OCI-LY3 (cell line): ENCODE results near the gene SRP19.

Source experiments
- EZH2phosphoT487 ChIP-seq: fragments of 200-600 bp; shearing (Covaris generic); IDR thresholded peaks from 2 replicates; pipeline ENCODE4 v1.6.1; 2018; ENCODE audit warnings: antibody characterized with exemption, mixed run types, low read depth
- TF ChIP-seq, protein P1 (sequence below): fragments of 200-600, 300-600 bp; sonication (generic); IDR thresholded peaks from 2 replicates; pipeline ENCODE4 v1.5.1; 2014; ENCODE audit warnings: antibody characterized with exemption, low read length, low read depth

DNA sequence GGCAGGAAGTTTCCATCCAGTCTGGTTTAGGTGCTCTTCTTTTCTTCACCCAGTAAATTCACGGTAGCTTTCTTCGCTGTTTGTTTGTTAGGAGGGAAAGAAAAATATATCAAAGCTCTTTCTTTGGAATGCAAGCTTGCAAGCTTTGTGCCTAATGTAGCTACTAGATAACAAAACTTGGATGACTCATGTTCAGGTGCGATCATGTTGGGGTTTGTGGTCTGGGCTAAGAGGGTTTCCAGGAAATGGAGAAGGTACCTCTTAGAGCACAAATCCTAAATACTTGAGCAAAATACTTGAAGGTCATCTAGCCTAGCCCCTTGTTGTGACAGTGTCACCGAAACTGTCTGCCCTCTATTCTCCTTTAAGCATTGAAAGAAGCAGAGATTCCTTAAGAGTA lies 17.7 kb downstream of the SRP19 start:
- TF ChIP-seq, protein P1, sequence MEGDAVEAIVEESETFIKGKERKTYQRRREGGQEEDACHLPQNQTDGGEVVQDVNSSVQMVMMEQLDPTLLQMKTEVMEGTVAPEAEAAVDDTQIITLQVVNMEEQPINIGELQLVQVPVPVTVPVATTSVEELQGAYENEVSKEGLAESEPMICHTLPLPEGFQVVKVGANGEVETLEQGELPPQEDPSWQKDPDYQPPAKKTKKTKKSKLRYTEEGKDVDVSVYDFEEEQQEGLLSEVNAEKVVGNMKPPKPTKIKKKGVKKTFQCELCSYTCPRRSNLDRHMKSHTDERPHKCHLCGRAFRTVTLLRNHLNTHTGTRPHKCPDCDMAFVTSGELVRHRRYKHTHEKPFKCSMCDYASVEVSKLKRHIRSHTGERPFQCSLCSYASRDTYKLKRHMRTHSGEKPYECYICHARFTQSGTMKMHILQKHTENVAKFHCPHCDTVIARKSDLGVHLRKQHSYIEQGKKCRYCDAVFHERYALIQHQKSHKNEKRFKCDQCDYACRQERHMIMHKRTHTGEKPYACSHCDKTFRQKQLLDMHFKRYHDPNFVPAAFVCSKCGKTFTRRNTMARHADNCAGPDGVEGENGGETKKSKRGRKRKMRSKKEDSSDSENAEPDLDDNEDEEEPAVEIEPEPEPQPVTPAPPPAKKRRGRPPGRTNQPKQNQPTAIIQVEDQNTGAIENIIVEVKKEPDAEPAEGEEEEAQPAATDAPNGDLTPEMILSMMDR, result no peak
- no peak for TF ChIP-seq EZH2phosphoT487
